SK-N-SH treated with all-trans-retinoic acid at 6 μM for 48 hours (cell line): ENCODE measurements around the gene TFCP2L1.

Source experiments
- ARNTL ChIP-seq: fragments of 450-650 bp; formaldehyde crosslinking; IDR thresholded peaks from 2 replicates; pipeline ENCODE4 v1.5.0; 2020; ENCODE audit warnings: low read depth, mild to moderate bottlenecking, moderate library complexity, borderline replicate concordance
- GLIS3 ChIP-seq: fragments of 250-450 bp; sonication (Bioruptor Pico); IDR thresholded peaks from 2 replicates; pipeline ENCODE4 v1.5.0; 2020; ENCODE audit warnings: mild to moderate bottlenecking, moderate library complexity
- OSR1 ChIP-seq: fragments of 250-450 bp; sonication (Bioruptor Pico); IDR thresholded peaks from 2 replicates; pipeline ENCODE4 v1.8.0; 2022; ENCODE audit warnings: moderate library complexity, mild to moderate bottlenecking, inconsistent platforms
- PPARA ChIP-seq: fragments of 250-450 bp; sonication (Bioruptor Pico); IDR thresholded peaks from 2 replicates; pipeline ENCODE4 v1.5.0; 2020; ENCODE audit warnings: mild to moderate bottlenecking, borderline replicate concordance
- RARB ChIP-seq: fragments of 250-450 bp; sonication (Bioruptor Pico); IDR thresholded peaks from 2 replicates; pipeline ENCODE4 v1.8.0; 2021; ENCODE audit warnings: mild to moderate bottlenecking, moderate library complexity
- ZFP3 ChIP-seq: fragments of 250-450 bp; sonication (Bioruptor Pico); IDR thresholded peaks from 2 replicates; pipeline ENCODE4 v1.5.0; 2020; ENCODE audit warnings: mild to moderate bottlenecking, moderate library complexity
- ZFP30 ChIP-seq: fragments of 450-650 bp; formaldehyde crosslinking; IDR thresholded peaks from 2 replicates; pipeline ENCODE4 v1.5.0; 2022; ENCODE audit warnings: mild to moderate bottlenecking, moderate library complexity
- ZNF565 ChIP-seq: fragments of 450-650 bp; formaldehyde crosslinking; conservative IDR thresholded peaks from 2 replicates; pipeline ENCODE4 v1.5.0; 2020; ENCODE audit warnings: low read depth, mild to moderate bottlenecking, moderate library complexity
- TF ChIP-seq, protein P1 (sequence below): fragments of 250-450 bp; sonication (Bioruptor Pico); IDR thresholded peaks from 2 replicates; pipeline ENCODE4 v1.8.0; 2020; ENCODE audit warnings: mild to moderate bottlenecking, moderate library complexity, borderline replicate concordance

DNA sequence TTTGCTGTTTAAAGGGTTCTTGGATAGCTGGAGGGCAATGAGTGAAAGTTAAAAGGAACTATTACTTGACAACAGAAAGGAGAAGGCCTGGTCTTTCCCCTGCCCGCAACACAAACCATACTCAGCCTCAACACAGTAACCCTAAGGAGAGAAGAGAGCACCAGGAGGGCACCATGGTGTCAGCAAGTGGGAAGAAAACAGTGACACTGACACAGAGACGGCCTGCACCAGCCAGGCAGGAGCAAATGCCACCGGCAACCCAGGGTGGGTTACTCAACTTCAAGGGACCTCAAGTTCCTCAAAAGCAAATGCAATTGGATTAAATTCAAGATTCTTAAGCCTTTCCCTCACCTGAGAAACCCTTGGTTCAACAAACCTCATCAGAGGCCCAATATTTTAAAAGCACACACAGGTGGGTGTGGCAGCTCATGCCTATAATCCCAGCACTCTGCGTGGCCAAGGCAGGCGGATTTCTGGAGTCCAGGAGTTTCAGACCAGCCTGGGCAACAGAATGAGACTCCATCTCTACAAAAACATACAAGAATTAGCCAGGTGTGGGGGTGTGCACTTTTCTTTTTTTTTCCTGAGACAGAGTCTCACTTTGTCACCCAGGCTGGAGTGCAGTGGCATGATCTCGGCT is 52.3 kb downstream of the TFCP2L1 start:
- TF ChIP-seq PPARA (no peak), ZFP30 (CRISPR knock-in tag) (no peak), RARB (CRISPR knock-in tag) (no peak), ARNTL (CRISPR knock-in tag) (no peak), OSR1 (no peak), ZNF565 (CRISPR knock-in tag) (no peak), GLIS3 (CRISPR knock-in tag) (no peak), ZFP3 (no peak)
- TF ChIP-seq, protein P1, sequence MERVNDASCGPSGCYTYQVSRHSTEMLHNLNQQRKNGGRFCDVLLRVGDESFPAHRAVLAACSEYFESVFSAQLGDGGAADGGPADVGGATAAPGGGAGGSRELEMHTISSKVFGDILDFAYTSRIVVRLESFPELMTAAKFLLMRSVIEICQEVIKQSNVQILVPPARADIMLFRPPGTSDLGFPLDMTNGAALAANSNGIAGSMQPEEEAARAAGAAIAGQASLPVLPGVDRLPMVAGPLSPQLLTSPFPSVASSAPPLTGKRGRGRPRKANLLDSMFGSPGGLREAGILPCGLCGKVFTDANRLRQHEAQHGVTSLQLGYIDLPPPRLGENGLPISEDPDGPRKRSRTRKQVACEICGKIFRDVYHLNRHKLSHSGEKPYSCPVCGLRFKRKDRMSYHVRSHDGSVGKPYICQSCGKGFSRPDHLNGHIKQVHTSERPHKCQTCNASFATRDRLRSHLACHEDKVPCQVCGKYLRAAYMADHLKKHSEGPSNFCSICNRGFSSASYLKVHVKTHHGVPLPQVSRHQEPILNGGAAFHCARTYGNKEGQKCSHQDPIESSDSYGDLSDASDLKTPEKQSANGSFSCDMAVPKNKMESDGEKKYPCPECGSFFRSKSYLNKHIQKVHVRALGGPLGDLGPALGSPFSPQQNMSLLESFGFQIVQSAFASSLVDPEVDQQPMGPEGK (CRISPR knock-in tag), result no peak
